ENCODE measurements around the gene GFM2. TPM values are rescaled to one million over a fixed set of nuclear protein-coding genes. Genes with fewer than 3 reads are reported as not detected.

Gene GFM2
- total and polyA plus RNA-seq, 2 of the 13 experiments (the other 11 are each of a cell fraction or from before 2014, with no cell fraction given) = 22.0 to 41.6 TPM

GRCh38 chr5:74684900-74685851, 81.7 kb downstream of the GFM2 start, which contains the start of gene HEXB (continued):
- TF ChIP-seq, protein P1, sequence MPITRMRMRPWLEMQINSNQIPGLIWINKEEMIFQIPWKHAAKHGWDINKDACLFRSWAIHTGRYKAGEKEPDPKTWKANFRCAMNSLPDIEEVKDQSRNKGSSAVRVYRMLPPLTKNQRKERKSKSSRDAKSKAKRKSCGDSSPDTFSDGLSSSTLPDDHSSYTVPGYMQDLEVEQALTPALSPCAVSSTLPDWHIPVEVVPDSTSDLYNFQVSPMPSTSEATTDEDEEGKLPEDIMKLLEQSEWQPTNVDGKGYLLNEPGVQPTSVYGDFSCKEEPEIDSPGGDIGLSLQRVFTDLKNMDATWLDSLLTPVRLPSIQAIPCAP (CRISPR knock-in tag; IDR thresholded peaks at IDR 0.05; ENCODE audit: low read depth) = no peak
- TF ChIP-seq, protein P2, sequence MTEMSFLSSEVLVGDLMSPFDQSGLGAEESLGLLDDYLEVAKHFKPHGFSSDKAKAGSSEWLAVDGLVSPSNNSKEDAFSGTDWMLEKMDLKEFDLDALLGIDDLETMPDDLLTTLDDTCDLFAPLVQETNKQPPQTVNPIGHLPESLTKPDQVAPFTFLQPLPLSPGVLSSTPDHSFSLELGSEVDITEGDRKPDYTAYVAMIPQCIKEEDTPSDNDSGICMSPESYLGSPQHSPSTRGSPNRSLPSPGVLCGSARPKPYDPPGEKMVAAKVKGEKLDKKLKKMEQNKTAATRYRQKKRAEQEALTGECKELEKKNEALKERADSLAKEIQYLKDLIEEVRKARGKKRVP (CRISPR knock-in tag; IDR thresholded peaks at IDR 0.05) = no peak
- TF ChIP-seq ZSCAN30 (CRISPR knock-in tag; IDR thresholded peaks at IDR 0.05) = no peak; the same call in 1 of the 2 replicates
- TF ChIP-seq, protein P3, sequence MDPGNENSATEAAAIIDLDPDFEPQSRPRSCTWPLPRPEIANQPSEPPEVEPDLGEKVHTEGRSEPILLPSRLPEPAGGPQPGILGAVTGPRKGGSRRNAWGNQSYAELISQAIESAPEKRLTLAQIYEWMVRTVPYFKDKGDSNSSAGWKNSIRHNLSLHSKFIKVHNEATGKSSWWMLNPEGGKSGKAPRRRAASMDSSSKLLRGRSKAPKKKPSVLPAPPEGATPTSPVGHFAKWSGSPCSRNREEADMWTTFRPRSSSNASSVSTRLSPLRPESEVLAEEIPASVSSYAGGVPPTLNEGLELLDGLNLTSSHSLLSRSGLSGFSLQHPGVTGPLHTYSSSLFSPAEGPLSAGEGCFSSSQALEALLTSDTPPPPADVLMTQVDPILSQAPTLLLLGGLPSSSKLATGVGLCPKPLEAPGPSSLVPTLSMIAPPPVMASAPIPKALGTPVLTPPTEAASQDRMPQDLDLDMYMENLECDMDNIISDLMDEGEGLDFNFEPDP (CRISPR knock-in tag; conservative IDR thresholded peaks at IDR 0.05) = no peak
- TF ChIP-seq MED1 (CRISPR knock-in tag; IDR thresholded peaks at IDR 0.05) = peak; percentile 73
- 0 out of 2 replicates have a peak, but pooled peaks have one; percentile 42 for TF ChIP-seq REPIN1 (CRISPR knock-in tag; IDR thresholded peaks at IDR 0.05; ENCODE audit: borderline replicate concordance, low read depth)
- TF ChIP-seq NFYB (CRISPR knock-in tag; IDR thresholded peaks at IDR 0.05) = no peak
- TF ChIP-seq ASH2L (IDR thresholded peaks at IDR 0.05; ENCODE audit: insufficient read length, low read depth, low read length) = peak; percentile 64
- TF ChIP-seq ZBTB39 (CRISPR knock-in tag; IDR thresholded peaks at IDR 0.05) = no peak
- no peak for TF ChIP-seq FUBP1 (CRISPR knock-in tag; IDR thresholded peaks at IDR 0.05; ENCODE audit: borderline replicate concordance)
- no peak for TF ChIP-seq HMG20B (CRISPR knock-in tag; conservative IDR thresholded peaks at IDR 0.05)
- TF ChIP-seq LBX2 (CRISPR knock-in tag; IDR thresholded peaks at IDR 0.05; ENCODE audit: borderline replicate concordance) = peak; percentile 59; the same call in 1 of the 2 replicates
- 0 out of 2 replicates have a peak, but pooled peaks have one; percentile 68 for TF ChIP-seq GLI4 (CRISPR knock-in tag; IDR thresholded peaks at IDR 0.05; ENCODE audit: borderline replicate concordance)
- TF ChIP-seq MYNN (CRISPR knock-in tag; IDR thresholded peaks at IDR 0.05; ENCODE audit: low read depth) = no peak
- no peak for TF ChIP-seq PAF1 (CRISPR knock-in tag; IDR thresholded peaks at IDR 0.05)
- peak; percentile 96 for TF ChIP-seq ATF3 (CRISPR knock-in tag; IDR thresholded peaks at IDR 0.05)
- no peak for TF ChIP-seq FOXK1 (CRISPR knock-in tag; IDR thresholded peaks at IDR 0.05; ENCODE audit: borderline replicate concordance, low read depth)
